Stimulated activated CD8-positive, alpha-beta memory T cell treated with anti-CD3 and anti-CD28 coated beads, Interleukin-2, amount 100 ng/mL, for 48 hours (primary cell): ENCODE measurements around the gene POLR2C.

ENCODE experiments used
- DNase-seq, 2 donors: peaks; one replicate each; pipeline ENCODE4 v3.0.0-alpha.2; 2020; ENCODE audit warnings: low read depth in 2 of 2

POLR2C gene

DNA sequence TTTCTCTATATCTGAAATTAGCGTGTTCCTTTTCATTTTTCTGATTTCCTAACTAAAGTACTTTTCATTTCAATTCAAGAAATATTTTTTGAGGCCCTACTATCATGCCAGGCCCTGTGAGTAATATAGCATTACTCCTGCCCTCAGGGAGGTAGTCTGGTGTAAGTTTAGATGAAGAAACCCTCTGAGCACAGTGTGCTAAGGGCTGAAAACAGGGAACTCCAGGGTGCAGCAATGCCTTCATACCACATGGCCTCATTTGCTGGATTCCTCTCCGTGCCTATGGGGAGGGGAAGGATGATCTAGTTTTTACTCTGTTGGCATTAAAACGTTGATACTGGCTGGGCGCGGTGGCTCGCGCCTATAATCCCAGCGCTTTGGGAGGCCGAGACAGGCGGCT lies 10.5 kb upstream of the POLR2C start:
- DNase-seq: no peak

DNA sequence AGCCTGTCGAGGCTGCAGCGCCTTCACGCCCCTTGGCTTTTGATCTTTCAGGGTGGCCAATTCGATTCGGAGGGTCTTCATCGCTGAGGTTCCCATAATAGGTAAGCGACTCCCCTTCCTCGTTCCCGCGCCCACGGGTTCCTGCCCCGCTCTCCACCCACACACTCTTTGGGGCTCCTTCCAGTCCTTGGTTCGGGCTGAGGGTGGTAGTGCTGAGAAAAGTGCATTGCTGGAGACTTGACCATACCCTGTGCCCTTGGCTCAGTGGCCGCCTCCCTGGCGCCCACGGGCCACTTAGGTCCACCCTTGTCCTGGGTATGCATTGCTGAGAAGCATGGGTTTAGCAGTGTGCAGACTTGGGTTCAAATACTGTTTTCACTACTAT lies 491 bp downstream of the POLR2C start:
- DNase-seq: no peak

- no peak for DNase-seq
Measured at GRCh38 chr16:57464523-57464922, 2.0 kb downstream of the POLR2C start.

DNA sequence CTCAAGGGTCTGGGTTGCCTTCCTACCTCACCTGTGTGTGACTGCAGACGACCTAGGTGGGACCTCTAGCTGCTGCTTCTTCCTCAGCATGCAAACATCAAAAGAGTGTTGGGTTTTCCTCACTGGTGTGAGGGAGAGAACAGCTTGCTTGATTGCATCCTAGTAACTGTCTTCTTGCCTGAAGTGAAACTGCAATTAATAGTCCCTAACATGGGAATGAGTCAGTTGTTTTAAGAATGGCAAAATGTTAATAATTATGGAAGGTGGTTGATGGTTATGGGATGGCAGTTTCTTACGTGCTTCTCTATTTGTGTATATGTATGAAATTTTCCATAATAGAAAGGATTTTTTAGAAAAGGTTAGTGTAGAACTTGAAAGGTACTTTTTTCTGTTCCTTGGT lies 5.9 kb downstream of the POLR2C start:
- no peak for DNase-seq

DNA sequence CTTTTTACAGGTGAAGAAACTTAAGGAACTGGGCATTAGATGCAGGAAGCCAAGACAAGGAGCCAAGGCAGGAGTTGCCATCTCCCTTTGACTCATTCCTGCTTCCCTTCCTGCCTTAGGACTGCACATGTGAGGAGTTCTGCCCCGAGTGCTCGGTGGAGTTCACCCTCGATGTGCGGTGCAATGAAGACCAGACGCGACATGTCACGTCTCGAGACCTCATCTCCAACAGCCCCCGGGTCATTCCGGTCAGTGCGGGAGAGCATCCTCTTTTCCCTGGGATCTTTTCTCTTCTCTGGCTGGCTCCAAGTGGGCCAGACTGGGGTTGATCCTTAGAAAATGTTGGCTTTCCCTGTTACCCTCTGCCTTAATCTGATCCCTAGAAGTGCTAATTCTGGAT lies 6.6 kb downstream of the POLR2C start:
- no peak for DNase-seq

DNA sequence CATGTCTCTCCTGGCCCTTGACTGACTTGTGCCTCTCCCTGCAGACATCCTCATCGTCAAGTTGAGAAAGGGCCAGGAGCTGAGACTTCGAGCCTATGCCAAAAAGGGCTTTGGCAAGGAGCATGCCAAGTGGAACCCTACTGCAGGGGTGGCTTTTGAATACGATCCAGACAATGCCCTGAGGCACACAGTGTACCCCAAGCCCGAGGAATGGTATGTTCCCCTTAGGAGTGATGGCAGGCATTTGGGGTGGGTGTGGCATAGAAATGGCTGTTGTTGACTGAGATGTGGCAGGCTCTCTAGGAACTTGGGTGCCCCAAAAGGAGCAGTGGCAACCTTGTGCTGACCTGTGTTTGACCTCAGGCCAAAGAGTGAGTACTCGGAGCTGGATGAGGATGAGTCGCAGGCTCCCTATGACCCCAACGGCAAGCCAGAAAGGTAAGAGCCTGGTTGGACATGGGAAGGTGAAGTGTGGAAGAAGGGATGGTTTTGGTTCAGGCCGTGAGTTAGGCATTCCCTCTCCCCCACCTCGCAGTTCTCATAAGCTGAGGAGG lies 7.5 kb downstream of the POLR2C start:
- no peak for DNase-seq

DNA sequence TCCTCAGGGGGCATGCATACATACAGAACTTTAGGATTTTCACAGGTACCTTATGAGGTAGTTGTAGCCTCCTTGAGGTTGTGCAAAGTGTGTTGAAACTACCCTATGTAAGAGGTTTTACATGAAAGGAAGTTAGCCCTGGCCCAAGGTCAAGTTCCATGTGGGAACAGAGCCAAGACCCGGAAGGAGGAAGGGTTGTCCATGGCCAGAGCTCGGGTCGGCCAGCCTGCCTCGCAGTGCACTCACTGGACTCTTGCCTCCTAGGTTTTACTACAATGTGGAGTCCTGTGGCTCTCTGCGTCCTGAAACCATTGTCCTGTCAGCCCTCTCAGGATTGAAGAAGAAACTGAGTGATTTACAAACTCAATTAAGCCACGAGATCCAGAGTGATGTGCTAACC lies 8.2 kb downstream of the POLR2C start:
- no peak for DNase-seq

DNA sequence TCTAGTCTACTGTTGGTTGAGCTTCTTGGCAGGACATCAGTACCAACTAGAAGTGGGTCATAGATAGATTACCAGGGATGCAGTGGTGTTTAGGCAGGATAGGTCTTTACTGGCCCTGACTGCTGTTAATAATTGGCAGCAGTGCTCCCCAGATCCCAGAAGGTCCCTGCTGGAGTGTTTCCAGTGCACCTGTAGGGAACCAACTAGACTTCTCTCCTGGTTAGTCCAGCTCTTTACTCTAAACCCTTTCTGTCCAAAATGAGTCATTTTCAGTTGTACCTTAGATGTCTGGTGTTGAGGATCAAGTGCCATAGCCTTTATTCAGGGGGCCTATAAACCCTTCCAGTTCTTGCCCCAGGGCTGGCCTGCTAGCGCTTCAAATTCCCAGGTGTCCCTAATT lies 8.7 kb downstream of the POLR2C start:
- no peak for DNase-seq

DNA sequence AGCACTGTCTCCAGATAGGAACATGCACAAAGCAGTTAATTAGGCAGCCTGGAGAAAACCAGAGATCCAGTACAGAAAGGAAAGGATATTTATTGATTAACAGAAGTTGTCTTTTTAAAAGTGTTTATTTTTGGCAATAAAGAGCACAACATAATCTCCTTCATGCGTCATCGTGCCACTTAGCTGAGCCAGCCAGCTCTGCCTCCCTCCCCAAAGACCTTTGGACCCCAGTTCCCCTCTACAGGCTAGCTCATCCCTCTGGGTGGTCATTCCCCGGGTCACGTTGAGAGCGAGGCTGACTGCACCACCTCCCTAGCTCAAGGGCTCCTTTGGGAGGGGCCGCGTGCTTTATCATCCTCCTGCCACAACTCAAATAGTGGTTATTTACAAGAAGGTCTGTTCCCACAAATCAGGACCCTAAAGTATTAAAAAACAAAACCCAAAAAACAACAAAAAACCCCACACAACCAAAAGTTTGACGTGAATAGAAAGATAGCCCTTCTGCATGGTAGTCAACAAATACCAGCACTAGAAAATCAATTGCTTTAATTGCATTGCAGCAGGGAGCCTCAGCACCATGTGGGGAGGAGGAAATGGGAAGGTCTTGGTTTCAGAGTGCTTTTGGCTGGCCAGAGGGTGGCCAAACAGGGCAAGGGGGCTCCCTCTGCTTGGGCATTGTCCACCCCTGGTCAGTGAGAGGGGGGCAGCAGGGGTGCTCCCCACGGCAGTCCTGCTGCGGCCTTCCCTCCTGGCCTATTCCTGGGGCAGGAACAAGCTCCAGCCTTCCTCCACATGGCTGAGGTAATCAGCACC lies 9.6 kb downstream of the POLR2C start:
- DNase-seq: no peak

GRCh38 chr16:57472665-57473060 lies 10.2 kb downstream of the POLR2C start:
- no peak for DNase-seq

- DNase-seq: no peak
Measured at GRCh38 chr16:57473176-57473840, 10.8 kb downstream of the POLR2C start.

- DNase-seq: no peak
Measured at GRCh38 chr16:57473906-57474305, 11.4 kb downstream of the POLR2C start.

DNA sequence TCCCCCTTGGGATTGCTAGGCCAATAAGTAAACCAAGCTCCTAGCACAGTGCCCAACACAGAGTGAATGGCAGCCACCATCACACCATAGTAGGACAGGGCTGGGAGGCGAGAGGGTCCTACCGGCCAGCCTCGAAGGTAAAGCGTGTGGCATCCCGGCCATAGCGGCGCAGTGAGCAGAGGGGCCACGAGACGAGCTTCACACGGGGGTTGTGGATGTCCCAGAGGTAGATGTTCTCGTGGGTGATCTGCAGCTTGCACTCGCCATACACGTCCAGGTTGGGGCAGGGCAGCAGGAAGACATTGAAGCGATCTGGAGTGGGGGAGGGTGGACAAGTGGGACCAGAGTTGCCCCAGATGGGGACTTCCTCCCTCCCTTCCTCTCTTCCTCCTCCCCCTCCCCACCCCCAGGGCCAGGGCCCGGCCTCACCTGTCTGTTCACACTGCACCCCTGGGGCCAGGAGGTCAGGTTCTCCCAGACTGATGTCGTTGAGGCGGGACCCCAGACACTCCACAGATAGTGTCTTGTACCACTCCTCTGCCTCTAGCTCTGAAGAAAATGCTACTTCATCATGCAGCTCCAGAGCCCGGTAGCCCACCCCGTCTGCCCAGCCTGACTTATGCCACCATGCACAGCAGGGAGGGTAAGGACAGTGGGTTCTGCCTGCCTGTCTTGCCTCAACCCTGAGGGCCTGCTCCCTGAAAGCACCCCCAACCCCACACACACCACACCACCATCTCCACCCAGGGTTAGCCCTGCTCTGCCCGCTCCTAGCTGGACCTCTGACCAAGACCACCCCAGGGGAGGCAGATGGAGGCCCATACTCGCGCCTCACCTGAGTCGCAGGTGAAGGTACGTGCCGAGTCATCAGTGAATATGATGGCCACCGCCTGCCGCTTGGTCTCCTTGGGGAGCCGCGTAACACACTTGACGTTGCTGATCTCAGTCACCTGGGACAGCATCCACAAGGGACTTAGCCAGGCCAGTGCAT lies 12.5 kb downstream of the POLR2C start:
- no peak for DNase-seq

- DNase-seq: peak; percentile 72 to 73
Measured at GRCh38 chr16:57475711-57476339, 13.3 kb downstream of the POLR2C start.

DNA sequence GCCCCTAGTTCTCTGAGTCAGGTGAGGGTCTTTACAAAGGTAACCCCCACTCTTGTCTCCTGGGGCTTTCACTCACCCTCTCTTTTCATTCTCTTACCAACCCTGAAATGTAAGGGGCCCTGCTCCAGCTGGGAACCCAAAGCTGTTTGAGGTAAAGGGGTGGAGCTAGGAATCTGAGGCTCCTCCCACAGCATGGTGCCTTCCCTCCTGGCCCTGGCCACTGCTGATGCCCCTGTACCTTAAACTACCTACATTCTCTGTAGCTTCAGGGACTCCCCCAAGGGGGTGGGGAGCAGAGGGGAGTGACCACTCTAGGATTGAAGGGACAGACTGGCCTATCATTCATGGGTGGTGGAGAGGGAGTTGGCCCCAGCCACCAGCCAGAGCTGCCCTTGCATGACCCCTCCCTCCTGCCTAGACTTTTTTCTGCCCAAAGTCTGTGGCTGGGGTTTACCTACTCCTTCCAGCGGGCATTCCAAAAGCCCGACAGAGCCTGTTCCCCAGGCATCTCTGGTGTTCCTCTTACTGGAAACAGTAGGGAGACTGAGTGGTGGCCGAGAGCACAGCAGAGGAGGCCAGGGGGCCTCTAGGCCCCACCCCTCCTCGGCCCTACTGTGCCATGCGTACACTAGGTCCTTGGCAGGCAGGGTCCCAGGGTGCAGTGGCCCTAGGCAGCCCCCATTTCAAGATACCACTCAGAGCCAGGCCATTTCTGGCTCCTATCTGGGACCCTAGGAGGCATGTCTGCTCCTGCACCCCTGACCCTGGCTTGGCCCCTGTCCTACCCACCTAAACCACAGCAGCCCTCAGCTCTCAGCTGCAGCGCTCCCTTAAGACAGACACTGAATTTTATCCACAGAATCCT lies 14.3 kb downstream of the POLR2C start:
- DNase-seq: no peak

- DNase-seq: no peak
Measured at GRCh38 chr16:57477531-57478202, 15.2 kb downstream of the POLR2C start.

- DNase-seq: no peak
Measured at GRCh38 chr16:57478396-57479204, 16.1 kb downstream of the POLR2C start.

GRCh38 chr16:57479205-57479975 lies 16.9 kb downstream of the POLR2C start:
- no peak for DNase-seq
